Panc1 (cell line): ENCODE measurements around the gene OR2D3. TPM values are rescaled to one million over a fixed set of nuclear protein-coding genes. Genes with fewer than 3 reads are reported as not detected.

ENCODE experiments used
- ATAC-seq: fragments of 200-7000 bp; cut with Tn5 transposase; 2 replicates; pipeline ENCODE4 v1.9.1; 2020; ENCODE audit warnings: mild to moderate bottlenecking, moderate library complexity
- BruUV-seq: library from RNA; stranded (reverse); fragments of 400-500 nt; replicated peaks from 2 replicates; lab custom pipeline; 2021; lab: Mats Ljungman, UMichigan
- CTCF ChIA-PET: fragments of 300-600 bp; sonication (Branson Sonifier 250); formaldehyde crosslinking; loops from one replicate; lab custom pipeline; 2022; ENCODE audit warnings: antibody characterized with exemption; lab: Charles Lee
- POLR2A ChIA-PET: fragments of 300-600 bp; sonication (Branson Sonifier 250); formaldehyde crosslinking; loops from one replicate; lab custom pipeline; 2022; ENCODE audit warnings: antibody characterized with exemption; lab: Charles Lee
- DNase-seq: peaks from one replicate; pipeline ENCODE4 v3.0.0-alpha.2; 2010; ENCODE audit warnings: low read depth, low spot score
- H3K27ac ChIP-seq: 2 replicates; pipeline ENCODE4 v1.5.1; 2011; ENCODE audit warnings: mild to moderate bottlenecking, low read length, inconsistent platforms
- H3K27me3 ChIP-seq: fragments of 200-500 bp; sonication (Bioruptor generic); 2 replicates; pipeline ENCODE4 v1.6.0; 2014; ENCODE audit warnings: low read length, inconsistent platforms; ENCODE audit not compliant: control insufficient read depth, insufficient read depth
- H3K36me3 ChIP-seq: fragments of 200-500 bp; sonication (Bioruptor generic); 2 replicates; pipeline ENCODE4 v1.5.1; 2014; ENCODE audit warnings: inconsistent platforms, mild to moderate bottlenecking, low read length, moderate library complexity; ENCODE audit not compliant: control insufficient read depth, insufficient read depth
- H3K4me1 ChIP-seq: 2 replicates; pipeline ENCODE4 v1.5.1; 2011; ENCODE audit warnings: inconsistent platforms, mild to moderate bottlenecking, low read length, moderate library complexity; ENCODE audit not compliant: control insufficient read depth, insufficient read depth
- H3K4me3 ChIP-seq, 2 experiments: 2 replicates each; pipeline ENCODE4 v1.5.1; 2011 to 2012; ENCODE audit warnings: low read depth in 2 of 2, low read length in 2 of 2, mild to moderate bottlenecking in 2 of 2, inconsistent platforms in 1 of 2, moderate library complexity in 1 of 2
- H3K9me3 ChIP-seq: fragments of 200-500 bp; sonication (Bioruptor generic); 2 replicates; pipeline ENCODE4 v1.5.1; 2014; ENCODE audit warnings: low read depth, mild to moderate bottlenecking, inconsistent platforms, low read length, moderate library complexity; ENCODE audit not compliant: control insufficient read depth, insufficient read depth
- CTCF ChIP-seq: fragments of 450-650 bp; IDR thresholded peaks from 2 replicates; pipeline ENCODE4 v1.5.1; 2017; ENCODE audit warnings: mild to moderate bottlenecking
- POLR2AphosphoS5 ChIP-seq: IDR thresholded peaks from 2 replicates; pipeline ENCODE4 v1.6.1; 2012; ENCODE audit warnings: mild to moderate bottlenecking, low read depth, low read length, moderate library complexity
- REST ChIP-seq, 2 experiments: IDR thresholded peaks; 2 replicates each; pipeline ENCODE4 v1.6.1; 2011 to 2012; ENCODE audit warnings: low read depth in 2 of 2, control low read depth in 1 of 2, low read length in 1 of 2, mild to moderate bottlenecking in 1 of 2, moderate library complexity in 1 of 2; ENCODE audit not compliant: insufficient read depth in 1 of 2
- SIN3A ChIP-seq: IDR thresholded peaks from 2 replicates; pipeline ENCODE4 v1.6.1; 2012; ENCODE audit warnings: low read depth, mild to moderate bottlenecking, low read length, moderate library complexity, borderline replicate concordance; ENCODE audit not compliant: insufficient read depth
- TCF7L2 ChIP-seq: IDR thresholded peaks from 2 replicates; pipeline ENCODE4 v1.6.1; 2011; ENCODE audit warnings: mild to moderate bottlenecking, low read depth, low read length, inconsistent platforms
- in situ Hi-C: cut with HindIII; loops from 2 replicates; pipeline ENCODE4 v1.10.0; 2016; ENCODE audit warnings: low sequenced_read_pairs, low pct_unique_long_range_greater_than_20kb
- intact Hi-C: fragments of 100-400 bp; cut with micrococcal nuclease; formaldehyde crosslinking; loops from one replicate; pipeline ENCODE4 v1.10.0; 2022; ENCODE audit not compliant: unreplicated experiment
- total RNA-seq: library from RNA; stranded (reverse); gene quantifications from one replicate; pipeline ENCODE4 v1.2.1, GENCODE V29; 2021; ENCODE audit not compliant: unreplicated experiment

Gene OR2D3
- total RNA-seq, 1 experiment from 2014 or later: not detected

GRCh38 chr11:6919698-6920097 lies 1.1 kb upstream of the OR2D3 start:
- Histone ChIP-seq H3K4me3 (no peak overlapping the region), H3K9me3 (no peaks in the 10 kb centered on the region), H3K27me3 (no peaks in the 10 kb centered on the region), H3K36me3 (no peaks in the 10 kb centered on the region), H3K4me1 (no peaks in the 10 kb centered on the region), H3K27ac (no peak overlapping the region)
- CTCF ChIA-PET: no interaction called here
- in situ Hi-C loops (no loop called here), intact Hi-C loops (no loop called here)
- DNase-seq (no peak), ATAC-seq (no peak)
- BruUV-seq: no TSS peak
- POLR2A ChIA-PET: no interaction called here
- TF ChIP-seq CTCF (no peak), POLR2AphosphoS5 (no peak), TCF7L2 (no peak), REST (IDR thresholded peaks at IDR 0.05; ENCODE audit: insufficient read depth in 1 of 2, low read depth in 2 of 2, low read length in 1 of 2) (no peak), SIN3A (no peak)

GRCh38 chr11:6925007-6925577 lies 4.3 kb downstream of the OR2D3 start:
- BruUV-seq: no TSS peak
- DNase-seq (no peak), ATAC-seq (no peak)
- Histone ChIP-seq H3K9me3 (no peaks in the 10 kb centered on the region), H3K27me3 (no peaks in the 10 kb centered on the region), H3K4me1 (peaks cover 14% of the 10 kb centered on the region), H3K4me3 (no peak overlapping the region), H3K36me3 (peaks cover 3% of the 10 kb centered on the region; the same call in 1 of the 2 replicates), H3K27ac (peak overlapping the region; percentile 90; the same call in 1 of the 2 replicates)
- intact Hi-C loops (no loop called here), in situ Hi-C loops (no loop called here)
- POLR2A ChIA-PET: no interaction called here
- TF ChIP-seq CTCF (no peak), REST (IDR thresholded peaks at IDR 0.05; ENCODE audit: insufficient read depth in 1 of 2, low read depth in 2 of 2, low read length in 1 of 2) (no peak), POLR2AphosphoS5 (no peak), SIN3A (no peak), TCF7L2 (no peak)
- CTCF ChIA-PET: interaction anchor here (0.6 kb wide), 2 partner anchors 44 to 647 kb away, joined by 3 to 4 read pairs; no protein-coding TSS in a partner anchor
